ENCODE measurements around the gene C2orf74. TPM values are rescaled to one million over a fixed set of nuclear protein-coding genes. Genes with fewer than 3 reads are reported as not detected.

C2orf74 gene
- total RNA-seq, 4 donors from 2014 or later = 1.8 to 10.7 (median 2.8) TPM; not detected in 1

DNA sequence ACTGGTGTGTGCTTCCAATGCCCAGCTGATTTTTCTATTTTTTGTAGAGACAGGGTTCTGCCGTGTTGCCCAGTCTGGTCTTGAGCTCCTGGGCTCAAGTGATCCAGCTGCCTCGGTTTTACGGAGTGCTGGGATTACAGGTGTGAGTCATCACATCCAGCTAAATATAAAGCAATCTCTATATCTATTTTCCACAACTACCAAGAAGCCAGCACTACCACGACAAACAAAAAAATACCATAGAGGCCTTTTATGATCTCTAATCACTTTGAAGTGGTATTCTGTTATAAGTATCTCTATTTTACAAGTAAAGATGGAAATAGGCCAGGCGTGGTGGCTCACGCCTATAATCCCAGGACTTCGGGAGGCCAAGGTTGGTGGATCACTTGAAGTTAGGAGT is 34.7 kb downstream of the C2orf74 start:
- Histone ChIP-seq H3K4me1 (no peaks in the 10 kb centered on the region), H3K27me3 (no peaks in the 10 kb centered on the region), H3K36me3 (peaks cover 0 to 30% (median 0%) of the 10 kb centered on the region in 3 donors), H3K4me3 (no peak overlapping the region), H3K9me3 (no peaks in the 10 kb centered on the region), H3K27ac (no peak overlapping the region)
- no peak for DNase-seq
- TF ChIP-seq POLR2A (IDR thresholded peaks at IDR 0.05) (no peak), CTCF (IDR thresholded peaks at IDR 0.05) (no peak)

GRCh38 chr2:61205132-61205531 is 43.1 kb downstream of the C2orf74 start:
- H3K4me1 ChIP-seq = peaks cover 0 to 4% (median 0%) of the 10 kb centered on the region in 4 donors
- peak overlapping the region in 2 of 4 donors; percentile 49 to 55 for H3K27ac ChIP-seq
- DNase-seq = no peak
- TF ChIP-seq CTCF (IDR thresholded peaks at IDR 0.05) = no peak
- TF ChIP-seq POLR2A (IDR thresholded peaks at IDR 0.05) = peak in 1 of 2 donors; percentile 30
- H3K36me3 ChIP-seq = peaks cover 0 to 77% (median 0%) of the 10 kb centered on the region in 3 donors
- no peaks in the 10 kb centered on the region for H3K9me3 ChIP-seq
- no peaks in the 10 kb centered on the region for H3K27me3 ChIP-seq
- no peak overlapping the region for H3K4me3 ChIP-seq

DNA sequence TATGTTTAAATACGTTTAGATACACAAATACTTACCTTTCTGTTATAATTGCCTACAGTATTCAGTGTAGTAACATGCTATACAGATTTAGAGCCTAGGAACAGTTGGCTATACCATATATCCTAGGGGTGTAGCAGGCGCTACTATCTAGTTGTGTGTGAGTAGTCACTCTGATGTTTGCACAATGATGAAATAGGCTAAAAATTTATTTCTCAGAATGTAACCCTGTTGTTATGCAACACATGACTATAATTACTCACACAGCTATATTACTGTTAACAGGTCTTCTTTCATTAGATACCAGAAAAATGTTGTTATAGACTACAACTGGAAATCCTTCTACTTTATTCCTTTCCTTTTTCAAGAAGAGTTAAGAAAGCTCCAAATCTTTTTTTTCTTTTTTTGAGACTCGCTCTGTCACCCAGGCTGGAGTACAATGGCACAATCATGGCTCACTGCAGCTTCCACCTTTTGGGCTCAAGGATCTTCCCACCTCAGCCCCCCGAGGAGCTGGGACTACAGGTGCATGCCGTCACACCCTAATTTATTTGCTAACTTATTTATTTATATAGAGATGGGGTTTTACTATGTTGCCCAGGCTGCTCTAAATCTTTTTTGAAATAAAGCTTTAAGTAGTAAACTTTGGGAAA is 48.5 kb downstream of the C2orf74 start:
- Histone ChIP-seq H3K36me3 (peaks cover 0 to 61% (median 0%) of the 10 kb centered on the region in 3 donors), H3K4me1 (peaks cover 0 to 4% (median 0%) of the 10 kb centered on the region in 4 donors), H3K27ac (no peak overlapping the region), H3K27me3 (no peaks in the 10 kb centered on the region), H3K9me3 (no peaks in the 10 kb centered on the region), H3K4me3 (no peak overlapping the region)
- DNase-seq = no peak
- TF ChIP-seq CTCF (IDR thresholded peaks at IDR 0.05) = no peak
- no peak for TF ChIP-seq POLR2A (IDR thresholded peaks at IDR 0.05)

DNA sequence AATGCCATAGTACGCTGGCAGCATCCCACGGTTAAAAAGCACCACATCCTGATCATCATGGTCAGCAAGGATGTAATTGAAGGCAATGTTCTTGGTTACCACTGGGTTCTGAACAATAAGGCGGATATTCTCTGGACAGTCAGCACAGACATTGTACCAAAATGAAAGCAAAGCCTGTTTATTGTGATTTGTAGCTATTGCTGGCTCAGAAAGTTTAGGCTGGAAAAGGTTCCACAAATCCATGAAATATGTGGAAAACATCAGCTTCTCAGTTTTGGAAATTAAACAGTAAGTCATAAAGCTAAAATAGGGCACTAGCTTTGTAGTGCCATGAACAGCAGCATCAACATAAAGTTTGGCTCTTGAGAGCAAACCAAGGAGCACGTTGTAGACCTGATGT is 52.2 kb downstream of the C2orf74 start:
- H3K9me3 ChIP-seq = no peaks in the 10 kb centered on the region
- no peak for DNase-seq
- no peak overlapping the region for H3K27ac ChIP-seq
- H3K4me1 ChIP-seq = no peaks in the 10 kb centered on the region
- no peak overlapping the region for H3K4me3 ChIP-seq
- H3K27me3 ChIP-seq = no peaks in the 10 kb centered on the region
- H3K36me3 ChIP-seq = peaks cover 0 to 43% (median 0%) of the 10 kb centered on the region in 3 donors
- TF ChIP-seq CTCF (IDR thresholded peaks at IDR 0.05) (no peak), POLR2A (IDR thresholded peaks at IDR 0.05) (no peak)

Other genes with a start within 250 kb of the C2orf74 start
- 10 to 100 TPM; 28.1 to 49.7 (median 34.1) TPM for gene PEX13, start 144.5 kb upstream of the C2orf74 start, total RNA-seq
- gene PUS10, start 143.9 kb upstream of the C2orf74 start, total RNA-seq = 10 to 100 TPM; 11.6 to 33.5 (median 23.1) TPM
- gene SANBR, start 96.3 kb upstream of the C2orf74 start, total RNA-seq = 10 to 100 TPM; 14.7 to 19.8 (median 17.6) TPM

Measured in Peyer's patch (tissue), 4 donors.